Endothelial cell of hepatic sinusoid (primary cell): ENCODE results near the gene LARGE1.

Experiments
- in situ Hi-C: cut with HindIII; loops from 2 replicates; pipeline ENCODE4 v1.10.0; 2017; ENCODE audit warnings: low sequenced_read_pairs

Gene LARGE1

GRCh38 chr22:33920197-33920540 is at the start of gene LARGE1:
Gene LARGE1, minus strand, starts transcription at chr22:33920476.
- in situ Hi-C loops: no loop called here

- in situ Hi-C loops: no loop called here
These were observed 48.8 kb upstream of the LARGE1 start for GRCh38 chr22:33969045-33969444.

GRCh38 chr22:33964121-33964520 is 43.8 kb upstream of the LARGE1 start:
- in situ Hi-C loops: no loop called here

GRCh38 chr22:33962409-33962808 is 42.1 kb upstream of the LARGE1 start:
- in situ Hi-C loops: no loop called here

- in situ Hi-C loops: no loop called here
These were observed 38.5 kb upstream of the LARGE1 start for GRCh38 chr22:33958741-33959140.

GRCh38 chr22:33957086-33957485 is 36.8 kb upstream of the LARGE1 start:
- in situ Hi-C loops: no loop called here

GRCh38 chr22:33952776-33953175 is 32.5 kb upstream of the LARGE1 start:
- in situ Hi-C loops: no loop called here

GRCh38 chr22:33940741-33941140 is 20.5 kb upstream of the LARGE1 start:
- in situ Hi-C loops: no loop called here

- in situ Hi-C loops: no loop called here
These were observed 12.7 kb upstream of the LARGE1 start for GRCh38 chr22:33932997-33933396.

- in situ Hi-C loops: no loop called here
These were observed 11.1 kb upstream of the LARGE1 start for GRCh38 chr22:33931406-33931805.

- in situ Hi-C loops: no loop called here
These were observed 7.5 kb upstream of the LARGE1 start for GRCh38 chr22:33927752-33928151.

GRCh38 chr22:33925194-33925593 is 4.9 kb upstream of the LARGE1 start:
- in situ Hi-C loops: no loop called here

GRCh38 chr22:33923660-33924246 is 3.5 kb upstream of the LARGE1 start:
- in situ Hi-C loops: no loop called here

GRCh38 chr22:33923033-33923432 is 2.8 kb upstream of the LARGE1 start:
- in situ Hi-C loops: no loop called here

- in situ Hi-C loops: no loop called here
These were observed 2.0 kb upstream of the LARGE1 start for GRCh38 chr22:33922349-33922681.

GRCh38 chr22:33921525-33922348 is 1.5 kb upstream of the LARGE1 start:
- in situ Hi-C loops: no loop called here

GRCh38 chr22:33920927-33921524 is 750 bp upstream of the LARGE1 start:
- in situ Hi-C loops: no loop called here

GRCh38 chr22:33919391-33920196 is 682 bp downstream of the LARGE1 start:
- in situ Hi-C loops: no loop called here

GRCh38 chr22:33918676-33919365 is 1.5 kb downstream of the LARGE1 start:
- in situ Hi-C loops: no loop called here

- in situ Hi-C loops: no loop called here
These were observed 2.4 kb downstream of the LARGE1 start for GRCh38 chr22:33917744-33918406.
